ENCODE results near the gene ETNPPL.

- TF ChIP-seq CTCF (IDR thresholded peaks at IDR 0.05) (no peak), POLR2AphosphoS5 (IDR thresholded peaks at IDR 0.05; ENCODE audit: low read depth, low read length) (no peak), NRF1 (IDR thresholded peaks at IDR 0.05; ENCODE audit: low read depth, low read length) (no peak), NFIC (IDR thresholded peaks at IDR 0.05; ENCODE audit: borderline replicate concordance) (no peak), SIN3A (IDR thresholded peaks at IDR 0.05; ENCODE audit: borderline replicate concordance, low read depth, low read length) (no peak), EP300 (IDR thresholded peaks at IDR 0.05; ENCODE audit: borderline replicate concordance in 1 of 2, low read depth in 1 of 2, low read length in 1 of 2) (no peak), MAX (IDR thresholded peaks at IDR 0.05; ENCODE audit: low read depth) (no peak), EZH2phosphoT487 (IDR thresholded peaks at IDR 0.05; ENCODE audit: borderline replicate concordance, low read depth) (no peak), YY1 (IDR thresholded peaks at IDR 0.05; ENCODE audit: low read depth) (no peak)
These were observed 59.9 kb downstream of the ETNPPL start for GRCh38 chr4:108702960-108703359.
